ENCODE results near the gene ABCA9.

The ABCA9 gene

GRCh38 chr17:69030169-69030568 is 30.6 kb downstream of the ABCA9 start:
- Histone ChIP-seq H3K9me3 (ENCODE audit: insufficient read depth, low read length) (no peaks in the 10 kb centered on the region), H4K20me1 (ENCODE audit: low read depth, low read length) (no peaks in the 10 kb centered on the region), H3K36me3 (ENCODE audit: low read length) (no peaks in the 10 kb centered on the region), H3K27me3 (ENCODE audit: low read length) (no peaks in the 10 kb centered on the region), H3K4me2 (ENCODE audit: low read depth, low read length, poor library complexity, severe bottlenecking) (no peak overlapping the region), H3K9ac (ENCODE audit: low read length) (no peak overlapping the region), H3K9me2 (replicated peaks; ENCODE audit: insufficient read depth, low read length) (no peaks in the 10 kb centered on the region), H3K27ac (ENCODE audit: low read depth, low read length) (no peak overlapping the region), H3F3A (ENCODE audit: insufficient read depth) (no peaks in the 10 kb centered on the region), H2AFZ (ENCODE audit: low read depth, low read length, severe bottlenecking) (no peak overlapping the region), H3K4me3 (ENCODE audit: insufficient read depth, low read length, poor library complexity, severe bottlenecking) (no peak overlapping the region), H3K79me2 (ENCODE audit: insufficient read depth, low read length) (no peaks in the 10 kb centered on the region)
- TF ChIP-seq EZH2phosphoT487 (conservative IDR thresholded peaks at IDR 0.05; ENCODE audit: low read length) (no peak), CTCF (IDR thresholded peaks at IDR 0.05; ENCODE audit: insufficient read depth, low read length, poor library complexity, severe bottlenecking) (no peak)

GRCh38 chr17:69018687-69019086 is 42.0 kb downstream of the ABCA9 start:
- no peaks in the 10 kb centered on the region for H3F3A ChIP-seq (ENCODE audit: insufficient read depth)
- no peak overlapping the region for H3K9ac ChIP-seq (ENCODE audit: low read length)
- H4K20me1 ChIP-seq (ENCODE audit: low read depth, low read length) = no peaks in the 10 kb centered on the region
- H3K9me2 ChIP-seq (replicated peaks; ENCODE audit: insufficient read depth, low read length) = no peaks in the 10 kb centered on the region
- H3K79me2 ChIP-seq (ENCODE audit: insufficient read depth, low read length) = no peaks in the 10 kb centered on the region
- no peaks in the 10 kb centered on the region for H3K9me3 ChIP-seq (ENCODE audit: insufficient read depth, low read length)
- H3K4me2 ChIP-seq (ENCODE audit: low read depth, low read length, poor library complexity, severe bottlenecking) = no peak overlapping the region
- H3K27me3 ChIP-seq (ENCODE audit: low read length) = no peaks in the 10 kb centered on the region
- H2AFZ ChIP-seq (ENCODE audit: low read depth, low read length, severe bottlenecking) = no peak overlapping the region
- no peak overlapping the region for H3K27ac ChIP-seq (ENCODE audit: low read depth, low read length)
- H3K4me3 ChIP-seq (ENCODE audit: insufficient read depth, low read length, poor library complexity, severe bottlenecking) = no peak overlapping the region
- H3K36me3 ChIP-seq (ENCODE audit: low read length) = no peaks in the 10 kb centered on the region; the same call in 1 of the 2 replicates
- no peak for TF ChIP-seq CTCF (IDR thresholded peaks at IDR 0.05; ENCODE audit: insufficient read depth, low read length, poor library complexity, severe bottlenecking)
- TF ChIP-seq EZH2phosphoT487 (conservative IDR thresholded peaks at IDR 0.05; ENCODE audit: low read length) = no peak

- Histone ChIP-seq H3K36me3 (ENCODE audit: low read length) (no peaks in the 10 kb centered on the region; the same call in 1 of the 2 replicates), H3K79me2 (ENCODE audit: insufficient read depth, low read length) (no peaks in the 10 kb centered on the region), H3K4me3 (ENCODE audit: insufficient read depth, low read length, poor library complexity, severe bottlenecking) (no peak overlapping the region), H3K4me2 (ENCODE audit: low read depth, low read length, poor library complexity, severe bottlenecking) (no peak overlapping the region), H3K9me3 (ENCODE audit: insufficient read depth, low read length) (no peaks in the 10 kb centered on the region), H3K27ac (ENCODE audit: low read depth, low read length) (no peak overlapping the region), H3K9ac (ENCODE audit: low read length) (no peak overlapping the region), H3K27me3 (ENCODE audit: low read length) (no peaks in the 10 kb centered on the region), H3K9me2 (replicated peaks; ENCODE audit: insufficient read depth, low read length) (no peaks in the 10 kb centered on the region), H4K20me1 (ENCODE audit: low read depth, low read length) (no peaks in the 10 kb centered on the region), H3F3A (ENCODE audit: insufficient read depth) (no peaks in the 10 kb centered on the region), H2AFZ (ENCODE audit: low read depth, low read length, severe bottlenecking) (no peak overlapping the region)
- TF ChIP-seq EZH2phosphoT487 (conservative IDR thresholded peaks at IDR 0.05; ENCODE audit: low read length) (no peak), CTCF (IDR thresholded peaks at IDR 0.05; ENCODE audit: insufficient read depth, low read length, poor library complexity, severe bottlenecking) (no peak)
Observed at GRCh38 chr17:69018022-69018615, 42.6 kb downstream of the ABCA9 start.

Measured in SU-DHL-6 (cell line).